MM.1S (cell line): ENCODE measurements around the gene H6PD.

Experiments
- DNase-seq: peaks from one replicate; pipeline ENCODE4 v3.0.0-alpha.2; 2015
- H2AFZ ChIP-seq: fragments of 300-600 bp; sonication (generic); 2 replicates; pipeline ENCODE4 v1.6.0; 2016; ENCODE audit warnings: antibody characterized with exemption, low read length
- H3F3A ChIP-seq: fragments of 300-600 bp; sonication (generic); 2 replicates; pipeline ENCODE4 v1.6.1; 2016; ENCODE audit warnings: mild to moderate bottlenecking, antibody characterized with exemption, low read length, moderate library complexity, mixed read lengths; ENCODE audit not compliant: insufficient read depth
- H3K27ac ChIP-seq: fragments of 300-600 bp; sonication (generic); 2 replicates; pipeline ENCODE4 v1.5.1; 2016; ENCODE audit warnings: mild to moderate bottlenecking, low read length
- H3K27me3 ChIP-seq: fragments of 300-600 bp; sonication (generic); replicated peaks from 2 replicates; pipeline ENCODE4 v1.6.0; 2016; ENCODE audit warnings: low read length; ENCODE audit not compliant: insufficient read depth
- H3K36me3 ChIP-seq: fragments of 300-600 bp; sonication (generic); replicated peaks from 2 replicates; pipeline ENCODE4 v1.6.1; 2016; ENCODE audit warnings: mild to moderate bottlenecking, low read length, mixed read lengths; ENCODE audit not compliant: insufficient read depth
- H3K4me1 ChIP-seq: fragments of 300-600 bp; sonication (generic); 2 replicates; pipeline ENCODE4 v1.6.1; 2016; ENCODE audit warnings: low read length, mixed read lengths
- H3K4me2 ChIP-seq: fragments of 300-600 bp; sonication (generic); 2 replicates; pipeline ENCODE4 v1.6.0; 2016; ENCODE audit warnings: low read depth, low read length
- H3K4me3 ChIP-seq: fragments of 300-600 bp; sonication (generic); 2 replicates; pipeline ENCODE4 v1.5.1; 2016; ENCODE audit warnings: low read length, mixed read lengths
- H3K79me2 ChIP-seq: fragments of 300-600 bp; sonication (generic); 2 replicates; pipeline ENCODE4 v1.6.1; 2016; ENCODE audit warnings: mixed run types, low read length, mixed read lengths
- H3K9ac ChIP-seq: fragments of 300-600 bp; sonication (generic); 2 replicates; pipeline ENCODE4 v1.6.1; 2016; ENCODE audit warnings: low read length, mixed read lengths
- H3K9me2 ChIP-seq: fragments of 300-600 bp; sonication (generic); replicated peaks from 2 replicates; pipeline ENCODE4 v1.6.1; 2016; ENCODE audit warnings: mild to moderate bottlenecking, low read length, mixed read lengths; ENCODE audit not compliant: insufficient read depth
- H3K9me3 ChIP-seq: fragments of 300-600 bp; sonication (generic); replicated peaks from 2 replicates; pipeline ENCODE4 v1.6.1; 2016; ENCODE audit warnings: mild to moderate bottlenecking, low read length, mixed read lengths; ENCODE audit not compliant: insufficient read depth
- H4K20me1 ChIP-seq: fragments of 300-600 bp; sonication (generic); 2 replicates; pipeline ENCODE4 v1.6.1; 2016; ENCODE audit warnings: mild to moderate bottlenecking, low read length, moderate library complexity, mixed read lengths; ENCODE audit not compliant: insufficient read depth
- CTCF ChIP-seq: fragments of 300-600 bp; sonication (generic); IDR thresholded peaks from 2 replicates; pipeline ENCODE4 v1.5.1; 2016; ENCODE audit warnings: antibody characterized with exemption, low read length, mixed read lengths
- EZH2 ChIP-seq: fragments of 300-600 bp; sonication (generic); optimal IDR thresholded peaks from 2 replicates; pipeline ENCODE3; 2017; ENCODE audit warnings: low read depth, mild to moderate bottlenecking, antibody characterized with exemption, low read length, mixed read lengths
- EZH2phosphoT487 ChIP-seq: fragments of 300-600 bp; sonication (generic); IDR thresholded peaks from 2 replicates; pipeline ENCODE4 v1.6.1; 2018; ENCODE audit warnings: antibody characterized with exemption, low read length

Gene H6PD

GRCh38 chr1:9282696-9282955 is 48.1 kb downstream of the H6PD start:
- Histone ChIP-seq H3K9ac (peak overlapping the region; percentile 14; the same call in 1 of the 2 replicates), H3K36me3 (no peaks in the 10 kb centered on the region), H3K4me2 (peak overlapping the region; percentile 50; the same call in 1 of the 2 replicates), H3K9me3 (no peaks in the 10 kb centered on the region), H2AFZ (0 out of 2 replicates have a peak overlapping the region, but pooled peaks have one; percentile 1), H3K27ac (peak overlapping the region; percentile 78), H3K4me3 (no peak overlapping the region), H3F3A (peaks cover 26% of the 10 kb centered on the region; the same call in 1 of the 2 replicates), H3K4me1 (peaks cover 47% of the 10 kb centered on the region), H3K9me2 (no peaks in the 10 kb centered on the region), H3K27me3 (no peaks in the 10 kb centered on the region), H3K79me2 (no peaks in the 10 kb centered on the region), H4K20me1 (no peaks in the 10 kb centered on the region)
- no peak for TF ChIP-seq EZH2phosphoT487
- TF ChIP-seq EZH2, result no peak
- no peak for TF ChIP-seq CTCF
- DNase-seq, result no peak

GRCh38 chr1:9284061-9284460 is 49.5 kb downstream of the H6PD start:
- Histone ChIP-seq H3K4me2 (no peak overlapping the region), H3K27me3 (no peaks in the 10 kb centered on the region)

GRCh38 chr1:9286556-9286955 is 52.0 kb downstream of the H6PD start:
- TF ChIP-seq CTCF, result no peak
- TF ChIP-seq EZH2phosphoT487, result no peak
- no peak for TF ChIP-seq EZH2
- DNase-seq, result peak; percentile 71
- Histone ChIP-seq H3K9me2 (no peaks in the 10 kb centered on the region), H2AFZ (0 out of 2 replicates have a peak overlapping the region, but pooled peaks have one; percentile 17), H3K79me2 (no peaks in the 10 kb centered on the region), H3K9ac (no peak overlapping the region), H3K9me3 (no peaks in the 10 kb centered on the region), H3K27ac (no peak overlapping the region), H3K4me2 (no peak overlapping the region), H4K20me1 (no peaks in the 10 kb centered on the region), H3K4me3 (no peak overlapping the region), H3K27me3 (no peaks in the 10 kb centered on the region), H3F3A (peaks cover 22% of the 10 kb centered on the region; the same call in 1 of the 2 replicates), H3K4me1 (peaks cover 34% of the 10 kb centered on the region), H3K36me3 (no peaks in the 10 kb centered on the region)

More at GRCh38 chr1:9284061-9284460, 49.5 kb downstream of the H6PD start:
- Histone ChIP-seq H3K36me3 (no peaks in the 10 kb centered on the region), H3K9ac (no peak overlapping the region), H3K27ac (no peak overlapping the region), H4K20me1 (no peaks in the 10 kb centered on the region), H3K79me2 (no peaks in the 10 kb centered on the region), H3K9me2 (no peaks in the 10 kb centered on the region), H3K4me1 (peaks cover 47% of the 10 kb centered on the region), H3K4me3 (no peak overlapping the region), H2AFZ (no peak overlapping the region), H3K9me3 (no peaks in the 10 kb centered on the region), H3F3A (peaks cover 26% of the 10 kb centered on the region; the same call in 1 of the 2 replicates)
- DNase-seq, result no peak
- TF ChIP-seq CTCF, result no peak
- no peak for TF ChIP-seq EZH2phosphoT487
- TF ChIP-seq EZH2, result no peak
